H1 (cell line): Measurements from ENCODE around the gene C1orf50. TPM values are rescaled to one million over a fixed set of nuclear protein-coding genes. Genes with fewer than 3 reads are reported as not detected.

ENCODE experiments used
- BACH1 ChIP-seq: IDR thresholded peaks from 2 replicates; pipeline ENCODE4 v1.6.1; 2012; ENCODE audit warnings: low read length, improper control_type of control experiment
- CHD7 ChIP-seq: fragments of 300-600 bp; sonication (generic); IDR thresholded peaks from 2 replicates; pipeline ENCODE4 v1.7.1; 2012; ENCODE audit warnings: low read length, moderate library complexity, mild to moderate bottlenecking, inconsistent platforms; ENCODE audit not compliant: insufficient replicate concordance
- EP300 ChIP-seq, 2 experiments: IDR thresholded peaks; 1 replicate in 1 of 2; 2 replicates in 1 of 2; pipeline ENCODE4 v1.6.1; 2011 to 2012; ENCODE audit warnings: low read depth in 2 of 2, low read length in 2 of 2, mild to moderate bottlenecking in 2 of 2, borderline replicate concordance in 1 of 2, inconsistent platforms in 1 of 2, moderate library complexity in 1 of 2
- MAFK ChIP-seq: IDR thresholded peaks from 2 replicates; pipeline ENCODE4 v1.6.1; 2012; ENCODE audit warnings: low read depth, mild to moderate bottlenecking, improper control_type of control experiment, low read length
- SIRT6 ChIP-seq: IDR thresholded peaks from one replicate; pipeline ENCODE4 v1.7.1; 2012; ENCODE audit warnings: low read length, inconsistent platforms
- SP1 ChIP-seq: IDR thresholded peaks from 2 replicates; pipeline ENCODE4 v1.6.1; 2011; ENCODE audit warnings: low read depth, low read length
- TEAD4 ChIP-seq: IDR thresholded peaks from 2 replicates; pipeline ENCODE4 v1.6.1; 2012; ENCODE audit warnings: low read depth, low read length, inconsistent platforms, mixed read lengths
- polyA plus RNA-seq, 7 experiments: library from polyadenylated mRNA; depleted of rRNA in 3 of 7; stranded (reverse) in 5 of 7; unstranded in 2 of 7; fragments of >200 nt in 5 of 7; fragments of 200-250 nt in 2 of 7; gene quantifications; 1 replicate in 5 of 7; 2 replicates in 1 of 7; 4 replicates in 1 of 7; pipeline versions ENCODE4 v1.2.1 to v1.2.3, GENCODE V29; 2011 to 2013; ENCODE audit warnings: missing spikeins in 2 of 7, mixed read lengths in 2 of 7
- total RNA-seq: library from RNA; stranded (reverse); fragmentation: NEBNext Ultra II Directional; extraction: Animal tissue kit (Norgen Biotek cat#: 25700); gene quantifications from 2 replicates; pipeline ENCODE4 v1.2.1, GENCODE V29; 2021

Gene C1orf50
- total and polyA plus RNA-seq, 2 of the 8 experiments (the other 6 are each of a cell fraction or from before 2014, with no cell fraction given): 3.2 to 7.1 TPM

GRCh38 chr1:42806171-42806570, 39.1 kb downstream of the C1orf50 start (continued):
- TF ChIP-seq CHD7: no peak
- no peak for TF ChIP-seq SIRT6
- TF ChIP-seq TEAD4: no peak
- no peak for TF ChIP-seq MAFK
- TF ChIP-seq SP1: no peak
- TF ChIP-seq EP300 (IDR thresholded peaks at IDR 0.05; ENCODE audit: borderline replicate concordance in 1 of 2, low read depth in 2 of 2, low read length in 2 of 2): no peak
- TF ChIP-seq BACH1: no peak
